Nephron (organoid): ENCODE results near the gene TCF12.
"Not testable (repeated sequence)": the region's sequence is repeated elsewhere in the genome, so short reads cannot be mapped to it uniquely, and the experiment has no call there.

Experiments used
- H3K27ac Mint-ChIP-seq, 3 experiments: 2 replicates each; pipeline ENCODE4 v1.8.0; 2020; ENCODE audit warnings: mixed read lengths in 3 of 3, mild to moderate bottlenecking in 2 of 3, moderate library complexity in 1 of 3
- H3K27me3 Mint-ChIP-seq: 2 replicates; pipeline ENCODE4 v1.8.0; 2021; ENCODE audit warnings: low read depth, mild to moderate bottlenecking, moderate library complexity, mixed read lengths
- H3K36me3 Mint-ChIP-seq: 2 replicates; pipeline ENCODE4 v1.8.0; 2020; ENCODE audit warnings: low read depth, mixed read lengths
- H3K4me1 Mint-ChIP-seq: 2 replicates; pipeline ENCODE4 v1.8.0; 2020; ENCODE audit warnings: mixed read lengths
- H3K4me3 Mint-ChIP-seq, 3 experiments: 2 replicates each; pipeline ENCODE4 v1.8.0; 2020; ENCODE audit warnings: mild to moderate bottlenecking in 3 of 3, mixed read lengths in 3 of 3, moderate library complexity in 2 of 3
- H3K9me3 Mint-ChIP-seq: 2 replicates; pipeline ENCODE4 v1.8.0; 2020; ENCODE audit warnings: mixed read lengths
- TF ChIP-seq, protein P1 (sequence below), 3 experiments: fragments of 200-600 bp; sonication (generic); IDR thresholded peaks; one replicate each; pipeline ENCODE4 v1.5.0; 2021; ENCODE audit warnings: antibody characterized with exemption in 3 of 3; ENCODE audit not compliant: unreplicated experiment in 3 of 3

TCF12 gene

GRCh38 chr15:57094321-57095257, 176.1 kb downstream of the TCF12 start:
- Mint-ChIP-seq H3K36me3 (peaks cover 29% of the 10 kb centered on the region), H3K4me3 (no peak overlapping the region), H3K27ac (peak overlapping the region in 1 of 3 experiments; percentile 4), H3K9me3 (no peaks in the 10 kb centered on the region), H3K4me1 (peaks cover 21% of the 10 kb centered on the region), H3K27me3 (no peaks in the 10 kb centered on the region)
- TF ChIP-seq, protein P1, sequence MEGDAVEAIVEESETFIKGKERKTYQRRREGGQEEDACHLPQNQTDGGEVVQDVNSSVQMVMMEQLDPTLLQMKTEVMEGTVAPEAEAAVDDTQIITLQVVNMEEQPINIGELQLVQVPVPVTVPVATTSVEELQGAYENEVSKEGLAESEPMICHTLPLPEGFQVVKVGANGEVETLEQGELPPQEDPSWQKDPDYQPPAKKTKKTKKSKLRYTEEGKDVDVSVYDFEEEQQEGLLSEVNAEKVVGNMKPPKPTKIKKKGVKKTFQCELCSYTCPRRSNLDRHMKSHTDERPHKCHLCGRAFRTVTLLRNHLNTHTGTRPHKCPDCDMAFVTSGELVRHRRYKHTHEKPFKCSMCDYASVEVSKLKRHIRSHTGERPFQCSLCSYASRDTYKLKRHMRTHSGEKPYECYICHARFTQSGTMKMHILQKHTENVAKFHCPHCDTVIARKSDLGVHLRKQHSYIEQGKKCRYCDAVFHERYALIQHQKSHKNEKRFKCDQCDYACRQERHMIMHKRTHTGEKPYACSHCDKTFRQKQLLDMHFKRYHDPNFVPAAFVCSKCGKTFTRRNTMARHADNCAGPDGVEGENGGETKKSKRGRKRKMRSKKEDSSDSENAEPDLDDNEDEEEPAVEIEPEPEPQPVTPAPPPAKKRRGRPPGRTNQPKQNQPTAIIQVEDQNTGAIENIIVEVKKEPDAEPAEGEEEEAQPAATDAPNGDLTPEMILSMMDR (IDR thresholded peaks at IDR 0.05; ENCODE audit: unreplicated experiment in 3 of 3), result no peak

DNA sequence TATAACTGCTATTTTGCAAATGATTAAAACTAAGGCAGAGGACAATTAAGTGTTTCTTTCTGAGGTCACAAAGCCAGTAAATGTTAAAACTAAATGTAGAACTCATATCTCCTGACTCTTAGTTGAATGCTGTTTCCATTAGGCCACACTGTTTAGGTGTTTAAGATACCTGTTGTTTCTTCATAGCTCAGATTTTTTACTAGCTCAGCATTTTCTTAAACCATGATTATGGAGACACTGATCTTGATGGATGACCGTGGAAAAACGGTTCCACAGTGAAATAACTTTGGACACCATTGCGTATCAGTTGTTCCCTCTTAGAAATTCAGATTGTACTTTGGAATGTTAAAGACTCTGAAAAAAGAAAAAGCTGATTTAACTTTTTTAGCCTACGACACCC, 177.5 kb downstream of the TCF12 start:
- Mint-ChIP-seq H3K27ac (no peak overlapping the region), H3K36me3 (peaks cover 37% of the 10 kb centered on the region)
- TF ChIP-seq, protein P1 (IDR thresholded peaks at IDR 0.05; ENCODE audit: unreplicated experiment in 3 of 3), result no peak

DNA sequence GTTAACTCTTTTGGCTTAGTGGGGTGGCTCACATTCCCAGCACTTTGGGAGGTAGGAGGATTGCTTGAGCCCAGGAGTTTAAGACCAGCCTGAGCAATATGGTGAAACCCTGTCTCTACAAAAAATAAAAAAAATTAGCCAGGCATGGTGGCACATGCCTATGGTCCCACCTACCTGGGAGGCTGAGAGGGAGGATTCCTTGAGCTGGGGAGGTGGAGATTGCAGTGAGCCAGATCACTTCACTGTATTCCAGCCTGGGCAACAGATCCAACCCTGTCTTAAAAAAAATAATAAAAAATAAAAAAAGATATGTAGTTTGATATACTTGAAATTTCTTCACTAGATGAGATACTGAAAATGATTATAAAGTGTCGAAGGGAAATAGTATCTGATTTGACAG, 178.8 kb downstream of the TCF12 start:
- H3K4me3 Mint-ChIP-seq, result no peak overlapping the region
- TF ChIP-seq, protein P1 (IDR thresholded peaks at IDR 0.05; ENCODE audit: unreplicated experiment in 3 of 3), result no peak

More for the DNA sequence above, 177.5 kb downstream of the TCF12 start:
- H3K4me1 Mint-ChIP-seq, result peaks cover 10% of the 10 kb centered on the region
- no peaks in the 10 kb centered on the region for H3K9me3 Mint-ChIP-seq
- H3K27me3 Mint-ChIP-seq, result no peaks in the 10 kb centered on the region
- no peak overlapping the region for H3K4me3 Mint-ChIP-seq

GRCh38 chr15:57097919-57098543, 179.6 kb downstream of the TCF12 start:
- peaks cover 36% of the 10 kb centered on the region for H3K36me3 Mint-ChIP-seq
- peaks cover 15% of the 10 kb centered on the region for H3K4me1 Mint-ChIP-seq
- not testable (repeated sequence) for H3K9me3 Mint-ChIP-seq, H3K4me3 Mint-ChIP-seq, H3K27me3 Mint-ChIP-seq
- peak overlapping the region in 2 of 3 experiments; percentile 37 to 42 for H3K27ac Mint-ChIP-seq

More for the DNA sequence above, 178.8 kb downstream of the TCF12 start:
- no peaks in the 10 kb centered on the region for H3K27me3 Mint-ChIP-seq
- H3K4me1 Mint-ChIP-seq, result peaks cover 10% of the 10 kb centered on the region
- no peak overlapping the region for H3K27ac Mint-ChIP-seq
- H3K9me3 Mint-ChIP-seq, result no peaks in the 10 kb centered on the region
- H3K36me3 Mint-ChIP-seq, result peaks cover 36% of the 10 kb centered on the region

GRCh38 chr15:57098896-57099295, 180.5 kb downstream of the TCF12 start:
- Mint-ChIP-seq H3K27ac (no peak overlapping the region), H3K4me1 (peaks cover 19% of the 10 kb centered on the region), H3K4me3 (no peak overlapping the region), H3K9me3 (no peaks in the 10 kb centered on the region), H3K27me3 (no peaks in the 10 kb centered on the region), H3K36me3 (peaks cover 42% of the 10 kb centered on the region)
- TF ChIP-seq, protein P1 (IDR thresholded peaks at IDR 0.05; ENCODE audit: unreplicated experiment in 3 of 3), result no peak

- TF ChIP-seq, protein P1 (IDR thresholded peaks at IDR 0.05; ENCODE audit: unreplicated experiment in 3 of 3), result no peak
- Mint-ChIP-seq H3K9me3 (no peaks in the 10 kb centered on the region), H3K4me1 (peaks cover 14% of the 10 kb centered on the region), H3K27me3 (no peaks in the 10 kb centered on the region), H3K36me3 (peaks cover 44% of the 10 kb centered on the region), H3K27ac (no peak overlapping the region), H3K4me3 (no peak overlapping the region)
These were observed 181.7 kb downstream of the TCF12 start for GRCh38 chr15:57100136-57100539.
